Measurements from ENCODE around the gene NRCAM. TPM values are rescaled to one million over a fixed set of nuclear protein-coding genes. Genes with fewer than 3 reads are reported as not detected.

NRCAM gene
- total RNA-seq, 2 experiments from 2014 or later: 3.2 to 3.8 TPM

DNA sequence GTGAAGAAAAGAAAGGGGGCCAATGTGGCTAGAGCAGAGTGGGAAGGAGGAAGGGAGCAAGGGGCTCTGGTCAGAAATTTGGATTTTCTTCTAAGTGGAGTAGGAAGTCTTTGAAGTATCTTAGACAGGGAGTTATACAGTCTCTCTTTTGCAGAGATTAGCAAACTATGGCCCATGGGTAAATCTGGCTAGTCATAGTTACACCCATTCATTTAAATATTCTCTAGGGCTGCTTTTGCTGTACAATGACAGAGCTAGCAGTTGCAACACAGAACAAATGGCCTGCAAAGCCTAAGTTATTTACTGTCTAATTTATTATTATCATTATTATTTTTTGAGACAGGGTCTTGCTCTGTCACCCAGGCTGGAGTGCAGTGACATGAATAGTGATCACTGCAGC lies 315.6 kb downstream of the NRCAM start:
- H3K4me1 Mint-ChIP-seq (ENCODE audit: low read depth): peaks cover 20% of the 10 kb centered on the region
- no peak for ATAC-seq
- POLR2A ChIA-PET: no interaction called here
- H3K27ac Mint-ChIP-seq: no peak overlapping the region
- intact Hi-C loops (cut with micrococcal nuclease): no loop called here
- CTCF ChIA-PET: interaction anchor here (1.1 kb wide), 1 partner anchor 31 kb away, joined by 4 read pairs; no protein-coding TSS in a partner anchor
- H3K9me3 Mint-ChIP-seq: no peaks in the 10 kb centered on the region
- TF ChIP-seq, protein P1, sequence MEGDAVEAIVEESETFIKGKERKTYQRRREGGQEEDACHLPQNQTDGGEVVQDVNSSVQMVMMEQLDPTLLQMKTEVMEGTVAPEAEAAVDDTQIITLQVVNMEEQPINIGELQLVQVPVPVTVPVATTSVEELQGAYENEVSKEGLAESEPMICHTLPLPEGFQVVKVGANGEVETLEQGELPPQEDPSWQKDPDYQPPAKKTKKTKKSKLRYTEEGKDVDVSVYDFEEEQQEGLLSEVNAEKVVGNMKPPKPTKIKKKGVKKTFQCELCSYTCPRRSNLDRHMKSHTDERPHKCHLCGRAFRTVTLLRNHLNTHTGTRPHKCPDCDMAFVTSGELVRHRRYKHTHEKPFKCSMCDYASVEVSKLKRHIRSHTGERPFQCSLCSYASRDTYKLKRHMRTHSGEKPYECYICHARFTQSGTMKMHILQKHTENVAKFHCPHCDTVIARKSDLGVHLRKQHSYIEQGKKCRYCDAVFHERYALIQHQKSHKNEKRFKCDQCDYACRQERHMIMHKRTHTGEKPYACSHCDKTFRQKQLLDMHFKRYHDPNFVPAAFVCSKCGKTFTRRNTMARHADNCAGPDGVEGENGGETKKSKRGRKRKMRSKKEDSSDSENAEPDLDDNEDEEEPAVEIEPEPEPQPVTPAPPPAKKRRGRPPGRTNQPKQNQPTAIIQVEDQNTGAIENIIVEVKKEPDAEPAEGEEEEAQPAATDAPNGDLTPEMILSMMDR (IDR thresholded peaks at IDR 0.05): no peak
- DNase-seq: no peak
- no peak overlapping the region for H3K4me3 Mint-ChIP-seq
- peaks cover 2% of the 10 kb centered on the region for H3K36me3 Mint-ChIP-seq (ENCODE audit: low read depth)
- H3K27me3 Mint-ChIP-seq: peaks cover 9% of the 10 kb centered on the region

DNA sequence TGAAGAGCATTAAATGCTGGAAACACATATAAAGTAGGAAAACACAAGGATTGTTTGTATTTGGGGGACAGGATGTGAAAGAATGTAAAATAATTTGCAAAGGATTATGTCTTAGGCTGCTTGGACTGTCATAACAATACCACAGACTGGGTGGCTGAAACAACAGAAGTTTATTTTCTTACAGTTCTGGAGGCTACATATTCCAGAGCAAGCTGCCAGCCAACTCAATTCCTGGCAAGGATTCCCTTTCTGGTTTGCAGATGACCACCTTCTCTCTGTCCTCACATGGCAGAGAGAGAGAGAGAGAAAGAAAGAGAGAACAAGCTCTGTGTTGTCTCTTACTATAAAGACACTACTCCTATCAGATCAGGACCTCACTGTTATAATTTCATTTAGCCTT lies 317.3 kb downstream of the NRCAM start:
- CTCF ChIA-PET: interaction anchor here (0.9 to 2.5 kb wide), 3 partner anchors 25 to 357 kb away, joined by 3 to 12 read pairs (median 3); no protein-coding TSS in a partner anchor
- no peak overlapping the region for H3K27ac Mint-ChIP-seq
- peaks cover 30% of the 10 kb centered on the region for H3K4me1 Mint-ChIP-seq (ENCODE audit: low read depth)
- H3K4me3 Mint-ChIP-seq: no peak overlapping the region
- TF ChIP-seq, protein P1 (IDR thresholded peaks at IDR 0.05): no peak
- POLR2A ChIA-PET: no interaction called here
- H3K27me3 Mint-ChIP-seq: peaks cover 9% of the 10 kb centered on the region
- intact Hi-C loops (cut with micrococcal nuclease): no loop called here
- DNase-seq: no peak
- ATAC-seq: no peak
- H3K9me3 Mint-ChIP-seq: no peaks in the 10 kb centered on the region
- peaks cover 2% of the 10 kb centered on the region for H3K36me3 Mint-ChIP-seq (ENCODE audit: low read depth)

DNA sequence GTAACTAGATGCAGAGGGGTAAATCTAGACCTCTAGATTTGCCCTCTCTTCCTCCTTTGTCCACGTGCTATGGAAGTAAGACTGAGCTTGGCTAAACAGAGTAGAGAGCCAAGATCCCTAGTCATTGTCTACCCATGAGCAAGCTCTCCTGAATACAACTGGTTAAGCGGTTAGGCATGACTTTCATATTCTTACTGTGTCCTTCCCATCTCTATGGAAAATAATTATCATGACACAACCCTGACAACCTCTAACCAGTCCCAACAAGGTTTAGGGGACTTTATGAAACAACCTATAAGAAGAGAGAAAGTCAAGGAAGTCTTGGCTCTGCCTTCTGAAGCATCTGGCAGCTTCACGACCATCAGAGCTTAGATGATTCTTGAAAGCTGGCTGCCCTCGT lies 318.2 kb downstream of the NRCAM start:
- DNase-seq: no peak
- TF ChIP-seq, protein P1 (IDR thresholded peaks at IDR 0.05): no peak
- no peaks in the 10 kb centered on the region for H3K9me3 Mint-ChIP-seq
- H3K4me1 Mint-ChIP-seq (ENCODE audit: low read depth): peaks cover 30% of the 10 kb centered on the region
- peaks cover 9% of the 10 kb centered on the region for H3K27me3 Mint-ChIP-seq
- intact Hi-C loops (cut with micrococcal nuclease): no loop called here
- peak; percentile 17 for ATAC-seq
- CTCF ChIA-PET: interaction anchor here (0.9 to 4.1 kb wide), 5 partner anchors 8 to 358 kb away, joined by 3 to 37 read pairs (median 4); no protein-coding TSS in a partner anchor
- H3K27ac Mint-ChIP-seq: peak overlapping the region; percentile 3
- H3K36me3 Mint-ChIP-seq (ENCODE audit: low read depth): peaks cover 2% of the 10 kb centered on the region
- no peak overlapping the region for H3K4me3 Mint-ChIP-seq
- POLR2A ChIA-PET: no interaction called here

DNA sequence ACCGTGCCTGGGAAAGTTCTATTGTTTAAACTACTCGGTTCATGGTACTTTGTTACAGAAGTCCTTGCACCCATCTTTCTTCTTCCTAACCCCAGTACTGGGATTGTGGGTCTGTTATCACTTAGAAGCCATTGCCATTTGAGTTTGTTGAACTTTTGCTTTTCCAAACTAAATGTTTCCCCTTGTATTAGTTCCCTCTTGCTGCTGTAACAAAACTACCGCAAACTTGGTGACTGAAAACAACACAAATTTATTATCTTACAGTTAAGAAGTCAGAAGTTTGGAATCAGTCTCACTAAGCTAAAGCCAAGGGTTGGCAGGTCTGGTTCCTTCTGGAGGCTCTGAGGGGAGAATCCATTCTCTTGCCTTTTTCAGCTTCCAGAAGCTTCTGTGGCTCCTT lies 319.2 kb downstream of the NRCAM start:
- H3K27ac Mint-ChIP-seq: peak overlapping the region; percentile 3
- H3K27me3 Mint-ChIP-seq: peaks cover 10% of the 10 kb centered on the region
- TF ChIP-seq, protein P1 (IDR thresholded peaks at IDR 0.05): no peak
- ChIA-PET CTCF (interaction anchor here (1.1 to 4.1 kb wide), 3 partner anchors 9 to 27 kb away, joined by 4 to 37 read pairs (median 12); no protein-coding TSS in a partner anchor), POLR2A (no interaction called here)
- intact Hi-C loops (cut with micrococcal nuclease): no loop called here
- H3K4me1 Mint-ChIP-seq (ENCODE audit: low read depth): peaks cover 30% of the 10 kb centered on the region
- peaks cover 2% of the 10 kb centered on the region for H3K36me3 Mint-ChIP-seq (ENCODE audit: low read depth)
- no peak overlapping the region for H3K4me3 Mint-ChIP-seq
- ATAC-seq: no peak
- no peaks in the 10 kb centered on the region for H3K9me3 Mint-ChIP-seq
- DNase-seq: no peak

DNA sequence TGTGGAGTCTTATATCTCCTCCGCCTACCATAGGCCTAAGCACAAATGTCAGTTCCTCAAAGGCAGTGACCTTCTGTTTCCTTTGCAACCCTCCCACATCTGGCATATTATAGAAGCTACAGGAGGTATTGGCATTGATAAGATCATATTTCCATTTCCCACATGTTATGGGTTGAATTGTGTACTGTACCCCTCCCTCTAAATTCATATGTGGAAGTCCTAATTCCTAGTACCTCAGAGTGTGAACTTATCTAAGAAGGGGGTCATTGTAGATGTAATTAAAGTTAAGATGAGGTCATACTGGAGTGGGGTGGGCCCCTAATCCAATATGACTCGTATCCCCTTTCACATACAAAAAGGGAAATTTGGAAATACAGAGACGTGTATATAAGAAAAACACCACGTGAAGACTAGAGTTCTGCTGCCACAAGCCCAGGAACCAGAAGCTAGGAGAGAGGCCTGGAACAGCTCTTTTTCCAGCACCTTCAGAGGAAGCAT lies 320.0 kb downstream of the NRCAM start:
- intact Hi-C loops (cut with micrococcal nuclease): no loop called here
- Mint-ChIP-seq H3K4me3 (peak overlapping the region; percentile 44), H3K4me1 (ENCODE audit: low read depth) (peaks cover 30% of the 10 kb centered on the region), H3K36me3 (ENCODE audit: low read depth) (peaks cover 2% of the 10 kb centered on the region), H3K27me3 (peaks cover 10% of the 10 kb centered on the region), H3K27ac (peak overlapping the region; percentile 96), H3K9me3 (no peaks in the 10 kb centered on the region)
- DNase-seq (peak; percentile 36), ATAC-seq (peak; percentile 67)
- CTCF ChIA-PET: interaction anchor here (1.0 to 4.1 kb wide), 4 partner anchors 9 to 27 kb away, joined by 3 to 37 read pairs (median 10); no protein-coding TSS in a partner anchor
- TF ChIP-seq, protein P1 (IDR thresholded peaks at IDR 0.05): no peak
- POLR2A ChIA-PET: no interaction called here
